ENCODE data around the gene GSG1. TPM values are rescaled to one million over a fixed set of nuclear protein-coding genes. Genes with fewer than 3 reads are reported as not detected.

The GSG1 gene
- total RNA-seq, 2 donors from 2014 or later = not detected

- Histone ChIP-seq H3K27ac (no peak overlapping the region), H3K4me3 (no peak overlapping the region), H3K9me3 (no peaks in the 10 kb centered on the region), H3K36me3 (no peaks in the 10 kb centered on the region), H3K4me1 (no peaks in the 10 kb centered on the region), H3K27me3 (no peaks in the 10 kb centered on the region)
- TF ChIP-seq, protein P1, sequence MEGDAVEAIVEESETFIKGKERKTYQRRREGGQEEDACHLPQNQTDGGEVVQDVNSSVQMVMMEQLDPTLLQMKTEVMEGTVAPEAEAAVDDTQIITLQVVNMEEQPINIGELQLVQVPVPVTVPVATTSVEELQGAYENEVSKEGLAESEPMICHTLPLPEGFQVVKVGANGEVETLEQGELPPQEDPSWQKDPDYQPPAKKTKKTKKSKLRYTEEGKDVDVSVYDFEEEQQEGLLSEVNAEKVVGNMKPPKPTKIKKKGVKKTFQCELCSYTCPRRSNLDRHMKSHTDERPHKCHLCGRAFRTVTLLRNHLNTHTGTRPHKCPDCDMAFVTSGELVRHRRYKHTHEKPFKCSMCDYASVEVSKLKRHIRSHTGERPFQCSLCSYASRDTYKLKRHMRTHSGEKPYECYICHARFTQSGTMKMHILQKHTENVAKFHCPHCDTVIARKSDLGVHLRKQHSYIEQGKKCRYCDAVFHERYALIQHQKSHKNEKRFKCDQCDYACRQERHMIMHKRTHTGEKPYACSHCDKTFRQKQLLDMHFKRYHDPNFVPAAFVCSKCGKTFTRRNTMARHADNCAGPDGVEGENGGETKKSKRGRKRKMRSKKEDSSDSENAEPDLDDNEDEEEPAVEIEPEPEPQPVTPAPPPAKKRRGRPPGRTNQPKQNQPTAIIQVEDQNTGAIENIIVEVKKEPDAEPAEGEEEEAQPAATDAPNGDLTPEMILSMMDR (IDR thresholded peaks at IDR 0.05) = no peak
- no peak for DNase-seq (ENCODE audit: low spot score)
Observed at GRCh38 chr12:13126494-13126893, 23.0 kb upstream of the GSG1 start.

DNA sequence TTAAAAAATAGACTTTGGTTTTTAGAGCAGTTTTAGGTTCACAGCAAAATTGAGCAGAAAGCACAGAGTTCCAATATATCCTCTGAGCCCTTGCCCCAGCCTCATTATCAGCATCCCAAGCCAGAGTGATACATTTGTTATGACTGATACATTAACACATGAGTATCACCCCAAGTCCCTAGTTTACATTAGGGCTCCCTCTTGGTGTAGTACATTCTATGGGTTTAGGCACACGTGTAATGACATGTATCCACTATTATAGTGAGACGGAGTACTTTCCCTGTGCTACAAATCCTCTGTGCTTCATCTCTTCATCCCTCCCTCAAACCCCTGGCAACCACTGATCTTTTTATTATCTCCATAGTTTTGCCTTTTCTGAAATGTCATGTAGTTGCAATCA, 22.5 kb upstream of the GSG1 start:
- no peak overlapping the region for H3K27ac ChIP-seq
- H3K36me3 ChIP-seq = no peaks in the 10 kb centered on the region
- H3K4me1 ChIP-seq = no peaks in the 10 kb centered on the region
- H3K4me3 ChIP-seq = no peak overlapping the region
- TF ChIP-seq, protein P1 (IDR thresholded peaks at IDR 0.05) = no peak
- no peaks in the 10 kb centered on the region for H3K9me3 ChIP-seq
- no peaks in the 10 kb centered on the region for H3K27me3 ChIP-seq
- DNase-seq (ENCODE audit: low spot score) = no peak

- Histone ChIP-seq H3K27me3 (no peaks in the 10 kb centered on the region), H3K4me1 (no peaks in the 10 kb centered on the region), H3K27ac (no peak overlapping the region), H3K36me3 (no peaks in the 10 kb centered on the region), H3K4me3 (no peak overlapping the region), H3K9me3 (no peaks in the 10 kb centered on the region)
- TF ChIP-seq, protein P1 (IDR thresholded peaks at IDR 0.05) = no peak
- no peak for DNase-seq (ENCODE audit: low spot score)
Observed at GRCh38 chr12:13124656-13125505, 21.4 kb upstream of the GSG1 start.

- H3K4me3 ChIP-seq = no peak overlapping the region
- no peaks in the 10 kb centered on the region for H3K27me3 ChIP-seq
- H3K36me3 ChIP-seq = no peaks in the 10 kb centered on the region
- DNase-seq (ENCODE audit: low spot score) = no peak
- H3K27ac ChIP-seq = peak overlapping the region in 1 of 2 donors; percentile 11
- no peaks in the 10 kb centered on the region for H3K9me3 ChIP-seq
- TF ChIP-seq, protein P1 (IDR thresholded peaks at IDR 0.05) = no peak
- H3K4me1 ChIP-seq = peaks cover 0 to 18% of the 10 kb centered on the region in 2 donors
Observed at GRCh38 chr12:13121568-13121967, 18.1 kb upstream of the GSG1 start.

- H3K9me3 ChIP-seq = no peaks in the 10 kb centered on the region
- no peak overlapping the region for H3K4me3 ChIP-seq
- H3K27me3 ChIP-seq = no peaks in the 10 kb centered on the region
- no peak for DNase-seq (ENCODE audit: low spot score)
- TF ChIP-seq, protein P1 (IDR thresholded peaks at IDR 0.05) = no peak
- no peak overlapping the region for H3K27ac ChIP-seq
- peaks cover 0 to 28% of the 10 kb centered on the region in 2 donors for H3K4me1 ChIP-seq
- no peaks in the 10 kb centered on the region for H3K36me3 ChIP-seq
Observed at GRCh38 chr12:13120413-13120812, 16.9 kb upstream of the GSG1 start.
